Spleen (tissue), 7 donors: ENCODE measurements around the gene KCNK13.

Experiments used
- POLR2A ChIP-seq, 3 donors: fragments of 450-650 bp; IDR thresholded peaks; one replicate each; pipeline ENCODE4 v1.5.1; 2017; ENCODE audit warnings: antibody characterized with exemption in 3 of 3, mild to moderate bottlenecking in 1 of 3
- TF ChIP-seq, protein P1 (sequence below), 11 experiments: fragments of 200-600 bp in 7 of 11; fragments of 450-650 bp in 4 of 11; sonication (generic) in 4 of 11; IDR thresholded peaks in 8 of 11; conservative IDR thresholded peaks in 3 of 11; 1 replicate in 7 of 11; 2 replicates in 4 of 11; pipeline versions ENCODE4 v1.4.0 to v1.8.0; 2016 to 2021; ENCODE audit warnings: antibody characterized with exemption in 11 of 11, inconsistent platforms in 4 of 11, mild to moderate bottlenecking in 1 of 11
- donor health status: DM: no; HTN: no; CAD: no; lungs with moderate emphysema.
- donor health status: DM: no; HTN: no; CAD: no.
- donor health status: DM: no; HTN: no; CAD: no.

DNA sequence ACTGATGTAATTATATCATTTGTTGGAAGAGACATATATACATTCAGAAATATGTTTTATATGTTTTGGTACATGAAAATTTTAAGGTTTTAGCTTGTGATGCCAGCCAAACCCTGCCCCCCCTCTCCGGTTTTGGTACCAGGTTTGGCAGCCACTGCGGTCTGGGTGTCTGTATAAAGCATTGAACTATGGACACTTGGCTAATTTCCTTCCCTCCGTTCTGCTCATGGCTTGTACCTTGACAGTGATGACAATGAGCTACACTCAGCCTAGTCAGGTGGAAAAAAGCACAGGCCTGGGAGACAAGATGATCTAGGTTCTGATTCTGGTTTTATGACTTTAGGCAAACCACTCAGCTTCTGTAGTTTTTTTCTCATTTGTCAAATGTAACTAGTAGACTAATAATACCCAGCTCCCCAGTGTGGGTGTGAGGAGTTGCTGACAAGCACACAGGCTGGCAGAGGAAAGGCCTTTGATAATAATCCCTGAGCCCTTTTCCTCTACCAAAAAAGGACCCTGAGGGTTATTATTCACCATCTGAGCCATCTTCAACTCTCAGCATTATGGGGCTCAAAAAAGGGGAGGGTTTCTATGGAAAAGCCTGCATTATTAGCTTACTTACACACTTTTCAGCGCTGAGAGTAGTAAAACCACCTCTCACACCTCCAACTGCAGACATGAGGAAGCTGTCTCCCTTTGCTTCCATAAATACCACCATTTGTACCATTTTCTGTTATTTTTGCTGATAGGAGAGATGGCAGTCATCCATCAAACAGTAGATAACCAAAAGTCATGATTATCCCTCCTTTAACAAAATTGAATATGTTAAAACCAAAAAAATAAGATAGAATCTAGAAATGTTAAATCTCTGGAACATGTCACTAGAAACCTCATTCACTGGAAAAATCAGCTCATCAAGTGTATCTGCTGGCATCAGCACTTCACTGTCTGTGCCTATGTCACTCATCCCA lies 118.3 kb downstream of the KCNK13 start:
- TF ChIP-seq, protein P1, sequence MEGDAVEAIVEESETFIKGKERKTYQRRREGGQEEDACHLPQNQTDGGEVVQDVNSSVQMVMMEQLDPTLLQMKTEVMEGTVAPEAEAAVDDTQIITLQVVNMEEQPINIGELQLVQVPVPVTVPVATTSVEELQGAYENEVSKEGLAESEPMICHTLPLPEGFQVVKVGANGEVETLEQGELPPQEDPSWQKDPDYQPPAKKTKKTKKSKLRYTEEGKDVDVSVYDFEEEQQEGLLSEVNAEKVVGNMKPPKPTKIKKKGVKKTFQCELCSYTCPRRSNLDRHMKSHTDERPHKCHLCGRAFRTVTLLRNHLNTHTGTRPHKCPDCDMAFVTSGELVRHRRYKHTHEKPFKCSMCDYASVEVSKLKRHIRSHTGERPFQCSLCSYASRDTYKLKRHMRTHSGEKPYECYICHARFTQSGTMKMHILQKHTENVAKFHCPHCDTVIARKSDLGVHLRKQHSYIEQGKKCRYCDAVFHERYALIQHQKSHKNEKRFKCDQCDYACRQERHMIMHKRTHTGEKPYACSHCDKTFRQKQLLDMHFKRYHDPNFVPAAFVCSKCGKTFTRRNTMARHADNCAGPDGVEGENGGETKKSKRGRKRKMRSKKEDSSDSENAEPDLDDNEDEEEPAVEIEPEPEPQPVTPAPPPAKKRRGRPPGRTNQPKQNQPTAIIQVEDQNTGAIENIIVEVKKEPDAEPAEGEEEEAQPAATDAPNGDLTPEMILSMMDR (IDR thresholded peaks at IDR 0.05 in 8 of 11, conservative IDR thresholded peaks at IDR 0.05 in 3 of 11) = no peak
- no peak for TF ChIP-seq POLR2A (IDR thresholded peaks at IDR 0.05)
